Erythroblast (primary cell): ENCODE data around the gene CNTN4.

Experiments used
- DNase-seq, 2 experiments: peaks; one replicate each; lab custom pipeline; 2025; lab: John Stamatoyannopoulos, UW
- GATA1 ChIP-seq: IDR thresholded peaks from 2 replicates; pipeline ENCODE4 v1.6.1; 2011; ENCODE audit warnings: low read depth, mild to moderate bottlenecking, control low read depth, low read length, moderate library complexity
- POLR2A ChIP-seq: IDR thresholded peaks from 2 replicates; pipeline ENCODE4 v1.6.1; 2011; ENCODE audit warnings: mild to moderate bottlenecking, low read length

CNTN4 gene

GRCh38 chr3:2628117-2628516, 529.5 kb downstream of the CNTN4 start:
- no peak for DNase-seq
- TF ChIP-seq POLR2A: no peak
- no peak for TF ChIP-seq GATA1

DNA sequence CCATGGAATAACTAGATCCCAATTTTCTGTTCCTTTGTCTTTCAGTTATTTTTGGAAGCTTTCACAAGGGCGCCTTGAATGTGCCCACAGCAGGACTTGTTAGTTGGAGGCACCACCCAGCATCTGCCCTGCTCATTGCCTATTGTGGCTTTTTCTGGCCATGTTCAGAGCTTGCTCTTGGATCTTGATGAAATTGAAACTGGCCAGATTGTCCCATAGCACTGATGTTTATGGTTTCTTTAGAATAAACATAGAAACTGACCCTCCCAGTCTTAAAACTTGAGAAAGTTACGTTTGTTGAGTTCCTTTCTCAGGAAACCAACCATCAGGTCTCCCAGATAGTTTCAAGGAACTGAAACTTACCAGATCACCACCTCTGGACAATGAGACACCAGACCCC, 536.8 kb downstream of the CNTN4 start:
- DNase-seq: no peak
- no peak for TF ChIP-seq GATA1
- TF ChIP-seq POLR2A: no peak

DNA sequence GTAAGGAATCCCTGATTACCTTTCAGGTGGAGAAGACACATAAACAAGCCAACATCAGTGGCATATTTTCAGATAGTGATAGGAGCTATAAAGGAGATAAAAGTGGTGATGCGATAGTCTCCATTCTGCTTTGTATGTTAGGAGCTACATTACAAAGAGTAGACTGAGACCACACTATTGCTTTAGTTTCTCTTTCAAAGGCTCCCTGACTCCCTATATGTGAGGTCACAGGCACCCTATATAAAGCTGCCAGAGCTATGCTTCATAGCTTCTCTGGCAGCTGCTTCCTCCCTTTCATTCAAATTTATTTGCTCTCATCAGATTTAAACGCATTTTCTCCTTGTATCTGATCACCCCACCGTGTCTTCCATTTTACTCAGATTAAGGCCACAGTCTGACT, 544.9 kb downstream of the CNTN4 start:
- no peak for DNase-seq
- TF ChIP-seq GATA1: no peak
- no peak for TF ChIP-seq POLR2A

- no peak for DNase-seq
- TF ChIP-seq POLR2A: no peak
- TF ChIP-seq GATA1: no peak
These were observed 546.3 kb downstream of the CNTN4 start for GRCh38 chr3:2645001-2645400.

DNA sequence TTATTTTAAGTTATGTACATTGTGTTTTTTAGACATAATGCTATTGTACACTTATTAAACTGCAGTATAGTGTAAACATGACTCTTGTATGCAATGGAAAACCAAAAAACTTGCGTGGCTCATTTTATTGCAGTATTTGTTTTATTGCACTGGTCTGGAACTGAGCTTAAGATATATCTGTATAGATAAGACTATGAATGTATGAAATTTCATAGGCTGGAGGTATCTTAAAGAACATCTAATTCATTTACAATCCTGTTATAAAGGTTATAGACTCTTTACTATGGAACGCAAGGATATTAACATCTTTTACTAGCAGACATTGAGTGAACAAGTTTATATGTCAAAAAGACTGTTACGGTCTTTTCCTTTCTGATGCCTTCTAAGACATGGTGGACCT, 552.1 kb downstream of the CNTN4 start:
- no peak for DNase-seq
- TF ChIP-seq GATA1 (no peak), POLR2A (no peak)

GRCh38 chr3:2652386-2652785, 553.7 kb downstream of the CNTN4 start:
- no peak for DNase-seq
- TF ChIP-seq GATA1: no peak
- no peak for TF ChIP-seq POLR2A

DNA sequence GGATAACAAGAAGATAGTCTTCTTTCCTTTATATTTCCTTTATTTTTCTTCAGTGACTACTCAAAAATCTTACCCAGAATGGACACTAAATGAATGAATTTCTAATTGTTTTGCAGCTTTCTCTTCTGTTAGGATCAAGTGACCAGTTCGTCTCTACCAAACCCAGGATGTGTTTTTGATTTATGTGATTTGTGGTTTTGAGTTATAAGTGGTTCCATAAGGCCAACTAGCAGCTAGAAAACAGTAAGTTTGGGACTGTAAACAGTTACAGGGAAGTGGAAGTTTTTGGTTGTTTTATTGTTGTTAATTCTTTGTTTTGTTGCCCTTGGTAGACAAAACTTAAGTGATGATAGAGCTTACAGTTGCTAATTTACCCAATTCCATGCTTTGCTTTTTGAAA, 555.0 kb downstream of the CNTN4 start:
- no peak for DNase-seq

DNA sequence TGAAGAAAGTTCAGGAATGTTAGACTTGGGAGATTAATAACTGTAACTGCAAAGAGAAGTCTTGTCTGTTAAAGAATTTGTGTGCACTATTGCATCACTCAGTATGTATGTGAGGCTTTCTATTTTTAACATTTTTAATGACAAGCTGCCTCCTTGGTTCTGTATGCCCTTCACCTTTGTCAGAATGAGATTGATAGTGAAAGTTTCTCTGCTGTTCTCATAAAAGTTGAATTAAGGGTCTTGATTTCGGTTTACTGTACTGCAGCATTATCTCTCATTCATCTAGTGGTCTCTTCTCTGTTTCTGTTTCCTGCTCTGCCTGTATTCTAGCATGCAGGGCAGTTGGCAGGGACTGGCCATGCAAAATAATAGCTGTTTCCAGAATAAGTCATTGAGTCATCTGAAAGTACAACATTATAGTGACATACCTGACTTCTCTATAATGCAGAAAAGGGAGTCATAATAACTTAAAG, 556.6 kb downstream of the CNTN4 start:
- DNase-seq: no peak
- no peak for TF ChIP-seq GATA1
- no peak for TF ChIP-seq POLR2A

More for the DNA sequence above, 555.0 kb downstream of the CNTN4 start:
- no peak for TF ChIP-seq GATA1
- no peak for TF ChIP-seq POLR2A

GRCh38 chr3:2656806-2657777, 558.4 kb downstream of the CNTN4 start:
- no peak for DNase-seq
- TF ChIP-seq POLR2A: no peak
- TF ChIP-seq GATA1: no peak

- TF ChIP-seq GATA1 (no peak), POLR2A (no peak)
- no peak for DNase-seq
These were observed 559.3 kb downstream of the CNTN4 start for GRCh38 chr3:2657971-2658370.

GRCh38 chr3:2659896-2660295, 561.2 kb downstream of the CNTN4 start:
- DNase-seq: no peak
- TF ChIP-seq GATA1: no peak
- no peak for TF ChIP-seq POLR2A

GRCh38 chr3:2661078-2661477, 562.4 kb downstream of the CNTN4 start:
- no peak for DNase-seq
- TF ChIP-seq POLR2A: no peak
- no peak for TF ChIP-seq GATA1

- TF ChIP-seq POLR2A (no peak), GATA1 (no peak)
- DNase-seq: no peak
These were observed 578.8 kb downstream of the CNTN4 start for GRCh38 chr3:2677501-2677900.

DNA sequence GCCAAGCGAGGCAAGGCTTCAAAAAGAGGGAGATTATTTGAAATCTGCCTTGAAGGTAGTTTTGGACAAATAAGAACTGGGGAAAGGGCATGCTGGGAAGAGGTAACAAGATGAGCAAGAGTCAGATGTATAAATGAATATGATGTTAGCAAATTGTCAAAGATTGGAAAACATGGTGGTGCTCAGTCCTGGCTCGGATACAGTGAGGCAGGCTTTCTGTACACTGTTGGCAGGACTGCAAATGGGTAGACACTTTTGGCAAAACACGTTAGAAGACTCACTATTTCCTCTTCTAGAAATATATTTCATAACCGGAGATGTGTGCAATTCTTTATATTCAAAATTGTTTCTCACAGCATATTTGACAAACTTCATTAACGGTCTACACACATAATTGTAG, 581.6 kb downstream of the CNTN4 start:
- TF ChIP-seq POLR2A: no peak
- TF ChIP-seq GATA1: no peak
- DNase-seq: no peak

DNA sequence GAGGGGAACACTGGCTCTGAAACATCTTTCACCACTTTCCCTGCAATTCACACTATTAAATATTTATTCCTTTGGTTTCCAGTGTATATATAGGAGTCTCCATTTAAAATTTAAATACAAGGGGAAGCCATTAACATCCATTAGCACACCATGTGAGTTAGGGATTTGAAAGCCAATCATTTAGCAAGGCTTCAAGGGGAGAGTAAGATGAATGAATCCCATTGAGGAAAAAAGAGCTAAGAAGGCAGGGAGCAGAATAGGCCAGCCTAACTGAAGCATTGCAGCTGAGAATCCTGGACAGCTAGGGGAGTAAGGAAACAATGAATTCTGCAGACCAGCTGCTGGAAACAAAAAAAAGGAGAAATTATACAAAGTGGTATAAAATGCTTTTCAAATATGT, 585.4 kb downstream of the CNTN4 start:
- DNase-seq: no peak
- no peak for TF ChIP-seq POLR2A
- TF ChIP-seq GATA1: no peak
